Embryonic facial prominence (tissue), 1 donor: ENCODE measurements around the gene GFY.

ENCODE experiments used
- DNase-seq: peaks from one replicate; pipeline ENCODE4 v3.0.0-alpha.2; 2016; ENCODE audit errors: extremely low spot score

Gene GFY

GRCh38 chr19:49428547-49429451, 3.6 kb downstream of the GFY start:
- DNase-seq: no peak

DNA sequence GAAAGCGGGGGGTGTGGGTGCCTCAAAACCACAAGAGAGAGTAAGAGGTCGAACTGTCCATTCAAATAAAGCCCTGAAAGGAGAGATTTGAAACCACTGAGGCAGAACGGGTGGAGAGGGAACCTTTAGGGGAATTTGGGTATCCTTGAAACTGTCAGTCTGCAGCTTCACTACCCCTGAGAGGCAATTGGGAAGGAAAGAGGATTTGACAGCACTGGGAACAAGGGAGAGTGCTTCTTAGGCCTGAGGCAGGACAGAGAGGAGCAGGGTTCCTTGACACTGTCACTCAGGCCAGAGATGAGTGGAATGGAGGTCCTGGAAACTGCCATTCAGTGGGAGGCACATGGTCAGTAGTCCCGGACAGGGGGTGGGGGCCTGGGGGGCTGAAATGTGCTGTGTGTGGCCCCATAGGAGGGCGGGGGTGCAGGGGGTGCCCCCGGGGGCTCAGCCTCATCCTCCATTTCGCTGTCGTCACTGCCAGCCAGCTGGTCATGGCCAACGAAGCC, 5.0 kb downstream of the GFY start:
- DNase-seq: no peak

- no peak for DNase-seq
Measured at GRCh38 chr19:49430678-49431329, 5.6 kb downstream of the GFY start.

- DNase-seq: no peak
Measured at GRCh38 chr19:49431330-49431749, 6.2 kb downstream of the GFY start.

- DNase-seq: no peak
Measured at GRCh38 chr19:49432141-49433073, 7.2 kb downstream of the GFY start.

- DNase-seq: no peak
Measured at GRCh38 chr19:49433240-49433901, 8.2 kb downstream of the GFY start.

- DNase-seq: no peak
Measured at GRCh38 chr19:49434907-49435583, 9.9 kb downstream of the GFY start.

DNA sequence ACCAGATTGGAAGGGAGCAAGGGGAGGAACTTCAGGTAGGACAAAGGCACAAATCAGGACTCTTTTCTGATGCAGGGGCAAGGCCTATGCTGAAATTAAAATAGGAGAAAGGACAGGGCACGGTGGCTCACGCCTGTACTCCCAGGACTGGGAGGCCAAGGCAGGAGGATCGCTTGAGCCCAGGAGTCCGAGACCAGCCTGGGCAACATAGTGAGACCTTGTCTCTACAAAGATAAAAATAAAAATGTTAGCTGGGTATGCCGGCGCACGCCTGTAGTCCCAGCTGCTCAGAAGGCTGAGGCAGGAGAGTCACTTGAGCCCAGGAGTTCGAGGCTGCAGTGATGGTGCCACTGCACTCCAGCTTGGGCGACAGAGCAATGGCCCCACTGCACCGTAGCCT, 10.5 kb downstream of the GFY start:
- no peak for DNase-seq

- DNase-seq: no peak
Measured at GRCh38 chr19:49436381-49437017, 11.3 kb downstream of the GFY start.

- no peak for DNase-seq
Measured at GRCh38 chr19:49437231-49437630, 12.0 kb downstream of the GFY start.

GRCh38 chr19:49438261-49438660, 13.1 kb downstream of the GFY start:
- no peak for DNase-seq

DNA sequence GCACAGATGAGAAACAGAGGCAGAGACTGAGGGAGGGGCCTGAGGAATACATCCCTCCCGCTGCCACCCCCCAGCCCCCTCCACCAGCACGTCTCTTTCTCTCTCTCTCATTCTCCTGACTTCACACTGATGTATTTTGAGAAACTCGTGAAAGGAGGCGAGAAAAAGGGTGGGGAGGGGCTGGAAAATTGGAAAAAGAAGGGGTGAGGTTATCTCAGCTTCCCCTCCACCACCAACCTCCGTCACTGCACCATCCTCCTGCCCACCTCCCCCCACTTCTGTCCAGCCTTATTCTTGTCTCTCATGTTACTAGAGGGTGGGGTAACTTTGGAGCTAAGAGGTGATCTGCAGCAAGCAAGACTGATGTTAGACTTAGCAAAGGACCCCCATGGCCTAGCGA, 14.6 kb downstream of the GFY start:
- DNase-seq: no peak

DNA sequence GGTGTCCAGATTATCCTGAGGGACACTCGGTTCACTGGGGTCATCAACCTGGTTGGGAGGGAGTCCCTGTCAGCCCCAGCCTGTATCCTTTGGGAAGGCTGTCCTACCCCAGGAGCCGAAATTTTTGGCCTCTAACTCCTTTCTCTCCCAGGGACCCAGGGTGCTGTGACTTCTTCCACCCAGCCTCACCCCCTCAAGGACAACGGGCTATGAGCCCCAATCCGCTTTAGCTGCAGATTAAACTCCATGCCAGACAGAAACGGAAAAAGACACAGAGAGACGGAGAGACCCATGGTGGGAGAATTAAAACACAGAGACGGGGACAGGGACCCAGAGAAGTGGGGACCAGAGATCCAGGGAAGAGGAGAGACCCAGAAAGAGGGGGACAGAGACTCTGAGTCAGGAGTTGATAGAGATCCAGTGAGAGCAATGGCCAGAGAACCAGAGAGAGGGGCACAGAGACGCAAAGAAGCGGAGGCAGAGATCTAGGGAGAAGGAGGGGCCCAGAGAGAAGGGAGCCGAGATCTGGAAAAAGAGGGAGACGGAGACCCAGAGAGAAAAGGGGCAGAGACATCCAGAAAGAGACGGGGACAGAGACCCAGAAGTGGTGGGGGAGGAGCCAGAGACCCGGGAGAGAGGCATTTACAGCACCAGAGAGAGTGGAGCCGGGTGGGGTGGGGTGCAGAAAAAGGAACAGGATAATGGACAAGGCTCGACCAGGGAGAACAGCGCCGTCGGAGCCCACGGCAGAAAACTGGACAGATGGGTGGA, 15.4 kb downstream of the GFY start:
- DNase-seq: no peak

DNA sequence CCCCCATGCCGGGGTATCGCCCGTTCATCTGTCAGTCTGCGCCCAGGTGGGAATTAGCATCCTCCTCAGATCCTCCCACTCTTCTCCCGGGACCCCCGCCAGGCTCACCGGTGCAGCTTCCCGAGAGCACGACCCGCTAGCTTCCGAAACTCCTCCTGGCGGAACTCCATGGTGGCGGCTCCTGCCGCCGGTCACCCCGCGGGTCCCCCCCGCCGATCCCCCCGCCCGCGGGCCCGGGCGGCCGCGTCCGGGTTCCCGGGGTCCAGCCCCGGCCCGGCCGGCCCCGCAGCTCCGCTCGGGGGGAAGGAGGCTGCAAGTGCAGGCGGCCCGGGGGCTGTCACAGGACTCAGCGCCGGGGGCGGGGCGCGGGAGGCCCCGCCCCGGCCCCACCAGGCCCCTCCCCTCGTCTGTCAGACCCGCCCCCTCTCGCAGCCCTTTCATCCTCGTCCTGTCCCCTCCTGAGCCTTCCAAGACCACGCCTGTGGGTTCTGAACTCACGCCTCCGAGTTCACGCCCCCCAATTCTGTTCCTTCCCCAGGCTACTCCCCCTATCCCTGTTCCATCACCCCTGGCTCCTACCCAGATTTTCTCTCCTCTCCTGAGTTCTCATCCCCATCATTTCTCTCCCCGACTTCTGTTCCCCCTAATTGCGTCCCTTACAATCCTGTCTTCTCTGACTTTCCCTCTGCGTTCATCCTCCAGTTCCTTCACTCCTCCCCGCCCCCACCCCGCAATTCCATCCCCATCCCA, 16.2 kb downstream of the GFY start, which contains the start of gene SLC17A7:
Gene SLC17A7 (minus strand): TSS at position 318 of the 750 bp plus-strand sequence. CDS start 148 bp downstream, at position 170.
- no peak for DNase-seq

DNA sequence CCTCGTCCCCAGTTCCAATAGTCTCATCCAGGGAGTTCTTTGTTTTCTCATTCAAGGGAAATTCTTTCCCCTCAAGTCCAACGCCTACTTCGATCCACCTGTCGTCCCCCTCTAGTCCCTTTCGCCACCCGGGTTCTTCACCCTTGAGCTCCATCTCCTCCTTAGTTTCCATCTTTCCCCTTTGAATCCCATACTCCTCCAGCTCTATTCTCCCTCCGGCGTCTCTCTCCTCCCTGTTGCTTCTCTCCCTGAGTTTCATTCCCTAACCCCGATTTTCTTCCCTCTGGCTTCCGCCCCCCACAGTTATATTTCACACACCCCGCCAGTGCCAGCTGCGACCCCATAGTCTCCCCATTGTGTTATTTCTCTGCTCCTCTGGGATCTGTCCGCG, 16.8 kb downstream of the GFY start:
- no peak for DNase-seq

DNA sequence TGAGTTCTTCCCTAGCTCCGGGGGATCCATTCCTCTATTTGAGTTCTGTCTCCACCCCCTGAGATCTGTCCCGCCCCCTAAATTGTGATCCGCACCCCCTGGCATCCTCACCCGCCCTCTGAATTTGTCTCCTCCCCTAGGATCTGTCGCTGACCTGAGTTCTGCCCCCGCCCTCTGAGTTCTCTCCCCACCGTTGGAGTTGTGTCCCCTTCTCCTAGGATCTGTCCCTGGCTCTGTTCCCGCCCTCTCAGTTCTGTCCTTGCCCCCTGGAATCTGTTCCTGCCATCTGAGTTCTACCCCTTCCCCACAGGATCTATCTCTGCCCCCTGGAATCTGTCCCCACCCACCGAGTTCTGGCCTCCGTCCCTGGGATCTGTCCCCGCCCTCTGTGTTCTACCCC, 17.2 kb downstream of the GFY start:
- DNase-seq: no peak

DNA sequence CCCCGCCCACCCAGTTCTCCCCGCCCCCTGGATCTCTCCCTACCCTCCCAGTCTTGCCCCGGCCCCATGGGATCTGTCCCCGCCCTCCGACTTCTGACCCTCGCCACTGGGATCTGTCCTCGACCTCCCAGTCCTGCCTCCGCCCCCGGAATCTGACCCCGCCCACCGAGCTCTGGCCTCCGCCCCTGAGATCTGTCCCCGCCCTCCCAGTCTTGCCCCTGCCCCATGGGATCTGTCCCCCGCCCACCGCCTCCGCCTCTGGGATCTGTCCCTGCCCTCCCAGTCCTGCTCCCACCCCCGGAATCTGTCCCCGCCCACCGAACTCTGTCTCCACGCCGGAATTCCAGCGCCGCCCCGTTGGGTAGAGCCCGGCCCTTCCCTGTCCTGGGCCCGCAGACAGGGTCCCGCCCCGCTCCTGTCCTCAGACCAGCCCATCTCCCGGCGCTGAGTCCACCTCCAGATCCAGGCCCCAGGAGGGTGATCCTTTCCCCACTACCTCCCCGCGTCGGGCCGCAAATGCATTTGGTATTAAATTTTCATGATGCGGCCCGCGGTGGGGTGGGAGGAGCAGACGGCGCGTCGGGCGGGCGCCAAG, 17.7 kb downstream of the GFY start:
- DNase-seq: no peak
